Measurements from ENCODE around the gene GIPC2.
A peak's percentile ranks its signal among the peaks of the same experiment; 100 is the strongest.

GIPC2 gene

GRCh38 chr1:78036450-78036849 lies 9.3 kb upstream of the GIPC2 start:
- no peak for DNase-seq (ENCODE audit: low read depth)
- no peak overlapping the region for H3K4me3 ChIP-seq (replicated peaks; ENCODE audit: low read depth, low read length)
- TF ChIP-seq, protein P1, sequence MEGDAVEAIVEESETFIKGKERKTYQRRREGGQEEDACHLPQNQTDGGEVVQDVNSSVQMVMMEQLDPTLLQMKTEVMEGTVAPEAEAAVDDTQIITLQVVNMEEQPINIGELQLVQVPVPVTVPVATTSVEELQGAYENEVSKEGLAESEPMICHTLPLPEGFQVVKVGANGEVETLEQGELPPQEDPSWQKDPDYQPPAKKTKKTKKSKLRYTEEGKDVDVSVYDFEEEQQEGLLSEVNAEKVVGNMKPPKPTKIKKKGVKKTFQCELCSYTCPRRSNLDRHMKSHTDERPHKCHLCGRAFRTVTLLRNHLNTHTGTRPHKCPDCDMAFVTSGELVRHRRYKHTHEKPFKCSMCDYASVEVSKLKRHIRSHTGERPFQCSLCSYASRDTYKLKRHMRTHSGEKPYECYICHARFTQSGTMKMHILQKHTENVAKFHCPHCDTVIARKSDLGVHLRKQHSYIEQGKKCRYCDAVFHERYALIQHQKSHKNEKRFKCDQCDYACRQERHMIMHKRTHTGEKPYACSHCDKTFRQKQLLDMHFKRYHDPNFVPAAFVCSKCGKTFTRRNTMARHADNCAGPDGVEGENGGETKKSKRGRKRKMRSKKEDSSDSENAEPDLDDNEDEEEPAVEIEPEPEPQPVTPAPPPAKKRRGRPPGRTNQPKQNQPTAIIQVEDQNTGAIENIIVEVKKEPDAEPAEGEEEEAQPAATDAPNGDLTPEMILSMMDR (IDR thresholded peaks at IDR 0.05; ENCODE audit: low read length, missing control alignments) = no peak

DNA sequence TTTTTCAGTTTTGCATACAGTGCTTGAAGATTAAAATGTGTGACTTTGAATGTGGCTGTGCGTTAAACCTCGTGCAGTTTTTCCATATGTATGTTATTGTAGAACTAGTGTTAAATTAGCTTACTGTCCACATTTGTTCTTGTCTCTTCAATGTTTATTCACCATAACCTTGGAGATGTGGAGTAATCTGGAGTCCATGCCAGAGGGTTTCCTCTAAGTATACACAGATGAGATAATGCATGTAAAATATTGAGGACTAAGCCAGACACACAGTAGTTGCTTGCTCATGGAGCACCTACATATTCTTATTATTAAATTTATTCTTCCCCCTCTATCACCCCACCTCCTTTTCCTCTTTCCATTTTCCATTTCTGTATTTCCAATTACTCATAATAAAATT lies 7.7 kb upstream of the GIPC2 start:
- TF ChIP-seq, protein P1 (IDR thresholded peaks at IDR 0.05; ENCODE audit: low read length, missing control alignments) = no peak
- DNase-seq (ENCODE audit: low read depth) = peak; percentile 76
- H3K4me3 ChIP-seq (replicated peaks; ENCODE audit: low read depth, low read length) = no peak overlapping the region

- TF ChIP-seq, protein P1 (IDR thresholded peaks at IDR 0.05; ENCODE audit: low read length, missing control alignments) = no peak
These were observed 7.3 kb upstream of the GIPC2 start for GRCh38 chr1:78038491-78038939.

GRCh38 chr1:78040484-78041089 lies 5.2 kb upstream of the GIPC2 start:
- no peak for DNase-seq (ENCODE audit: low read depth)
- TF ChIP-seq, protein P1 (IDR thresholded peaks at IDR 0.05; ENCODE audit: low read length, missing control alignments) = no peak
- H3K4me3 ChIP-seq (replicated peaks; ENCODE audit: low read depth, low read length) = no peak overlapping the region

More at GRCh38 chr1:78038491-78038939, 7.3 kb upstream of the GIPC2 start:
- DNase-seq (ENCODE audit: low read depth) = peak; percentile 57
- H3K4me3 ChIP-seq (replicated peaks; ENCODE audit: low read depth, low read length) = no peak overlapping the region

DNA sequence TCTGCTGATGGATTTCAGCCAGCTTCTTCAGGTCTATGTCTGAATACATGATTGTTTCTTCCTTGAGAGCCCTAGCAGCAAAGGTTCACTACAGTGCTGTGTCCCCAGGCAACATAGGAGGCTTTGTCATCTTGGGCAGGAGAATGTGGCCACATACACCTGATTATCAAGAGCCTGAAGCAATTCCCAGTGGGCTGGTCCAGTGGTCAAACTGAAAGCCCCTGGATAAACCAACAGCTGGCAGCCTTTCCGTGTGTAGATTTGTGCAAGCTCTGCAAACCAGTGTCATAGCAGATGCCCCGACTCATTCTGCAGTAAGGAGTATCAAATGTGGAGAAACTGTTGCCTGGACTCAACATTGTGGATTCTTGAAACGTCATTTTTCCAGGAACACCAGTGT lies 2.3 kb upstream of the GIPC2 start:
- DNase-seq (ENCODE audit: low read depth) = no peak
- TF ChIP-seq, protein P1 (IDR thresholded peaks at IDR 0.05; ENCODE audit: low read length, missing control alignments) = no peak
- no peak overlapping the region for H3K4me3 ChIP-seq (replicated peaks; ENCODE audit: low read depth, low read length)

GRCh38 chr1:78044796-78045562 lies 787 bp upstream of the GIPC2 start:
- TF ChIP-seq, protein P1 (IDR thresholded peaks at IDR 0.05; ENCODE audit: low read length, missing control alignments) = no peak
- no peak overlapping the region for H3K4me3 ChIP-seq (replicated peaks; ENCODE audit: low read depth, low read length)
- no peak for DNase-seq (ENCODE audit: low read depth)
